ENCODE measurements around the gene NOL4L. TPM values are rescaled to one million over a fixed set of nuclear protein-coding genes. Genes with fewer than 3 reads are reported as not detected.
A peak's percentile ranks its signal among the peaks of the same experiment; 100 is the strongest.
"Not testable (repeated sequence)": the region's sequence is repeated elsewhere in the genome, so short reads cannot be mapped to it uniquely, and the experiment has no call there.

NOL4L gene
- total and polyA plus RNA-seq, 9 donors, result 10.4 to 20.0 (median 16.1) TPM

- WGBS (ENCODE audit: insufficient coverage), result no CpG with 5 or more reads among the region's 2 CpGs
- H3K4me1 ChIP-seq (ENCODE audit: control insufficient read depth, insufficient read depth, low read length), result no peaks in the 10 kb centered on the region
- H3K36me3 ChIP-seq (ENCODE audit: control insufficient read depth, insufficient read depth, low read length), result no peaks in the 10 kb centered on the region
These were observed 168.9 kb downstream of the NOL4L start for GRCh38 chr20:32416206-32416605.

DNA sequence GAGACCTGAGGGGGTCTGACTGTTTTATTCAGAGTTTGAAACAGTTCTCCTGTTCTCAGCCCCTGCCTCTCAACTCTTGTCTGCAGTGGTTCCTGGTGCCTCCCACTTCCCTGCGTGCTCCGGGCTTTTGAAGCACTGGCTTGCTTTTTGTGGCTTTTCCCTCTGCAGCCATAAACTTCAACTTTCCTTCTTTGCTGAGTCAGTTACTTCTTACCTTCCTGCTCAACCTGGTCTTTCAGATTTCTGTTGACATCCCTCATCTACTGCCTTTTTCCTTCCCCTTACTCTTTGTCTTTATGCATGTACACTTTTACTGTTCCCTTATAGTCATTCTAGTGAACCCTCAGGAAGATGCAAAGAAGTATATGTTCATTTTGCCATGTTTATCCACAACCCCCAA lies 169.6 kb downstream of the NOL4L start:
- no peaks in the 10 kb centered on the region for H3K36me3 ChIP-seq (ENCODE audit: control insufficient read depth, insufficient read depth, low read length)
- H3K27ac ChIP-seq (ENCODE audit: low read length), result no peak overlapping the region
- no peak overlapping the region for H3K4me3 ChIP-seq (ENCODE audit: low read length)
- H3K4me1 ChIP-seq (ENCODE audit: control insufficient read depth, insufficient read depth, low read length), result no peaks in the 10 kb centered on the region
- no peaks in the 10 kb centered on the region for H3K27me3 ChIP-seq (ENCODE audit: control insufficient read depth, insufficient read depth, low read length)
- 20% methylated on average over 2 of the region's 2 CpGs for WGBS (ENCODE audit: insufficient coverage)
- H3K9me3 ChIP-seq (replicated peaks; ENCODE audit: control insufficient read depth, low read depth, low read length), result no peaks in the 10 kb centered on the region
- no peak for DNase-seq

More at GRCh38 chr20:32416206-32416605, 168.9 kb downstream of the NOL4L start:
- Histone ChIP-seq H3K27ac (ENCODE audit: low read length) (no peak overlapping the region), H3K9me3 (replicated peaks; ENCODE audit: control insufficient read depth, low read depth, low read length) (no peaks in the 10 kb centered on the region), H3K27me3 (ENCODE audit: control insufficient read depth, insufficient read depth, low read length) (no peaks in the 10 kb centered on the region), H3K4me3 (ENCODE audit: low read length) (no peak overlapping the region)
- DNase-seq, result no peak

DNA sequence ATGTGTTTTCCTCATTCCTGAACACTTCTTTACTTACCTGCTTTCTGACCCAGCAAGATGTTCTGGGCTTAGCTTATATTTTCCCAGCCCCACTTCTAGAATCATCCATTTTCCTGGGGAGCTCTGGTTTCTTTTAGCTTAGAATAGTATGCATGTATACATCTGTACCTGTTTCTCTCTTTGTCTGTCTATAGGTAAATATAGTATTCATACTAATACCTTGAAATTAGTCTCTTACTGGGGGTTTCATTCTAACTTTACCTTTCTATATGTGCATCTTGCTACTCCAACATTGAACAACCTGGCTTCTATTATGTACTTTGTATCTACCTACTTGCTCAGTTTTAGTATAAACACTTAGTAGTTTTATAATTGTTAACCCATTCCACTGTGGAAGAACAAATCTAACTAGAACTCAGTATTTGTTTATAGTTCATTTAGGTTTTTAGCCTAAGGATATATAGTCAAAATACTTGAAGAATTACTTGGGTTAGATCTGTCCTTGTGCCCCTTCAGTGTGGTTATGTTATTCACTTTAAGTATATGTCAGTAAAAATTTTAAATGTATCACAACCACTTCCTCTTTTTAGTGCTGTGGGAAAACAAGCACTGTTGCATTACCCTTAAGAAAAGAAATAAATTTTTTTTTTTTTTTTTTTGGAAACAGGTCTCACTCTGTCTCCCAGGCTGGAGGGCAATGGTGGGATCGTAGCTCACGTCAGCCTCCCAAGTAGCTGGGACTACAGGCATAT lies 173.0 kb downstream of the NOL4L start:
- Histone ChIP-seq H3K4me1 (ENCODE audit: control insufficient read depth, insufficient read depth, low read length) (no peaks in the 10 kb centered on the region), H3K9me3 (replicated peaks; ENCODE audit: control insufficient read depth, low read depth, low read length) (no peaks in the 10 kb centered on the region), H3K36me3 (ENCODE audit: control insufficient read depth, insufficient read depth, low read length) (peaks cover 2% of the 10 kb centered on the region), H3K27ac (ENCODE audit: low read length) (no peak overlapping the region), H3K4me3 (ENCODE audit: low read length) (no peak overlapping the region), H3K27me3 (ENCODE audit: control insufficient read depth, insufficient read depth, low read length) (no peaks in the 10 kb centered on the region)
- no peak for DNase-seq
- 79% methylated on average over 2 of the region's 2 CpGs for WGBS (ENCODE audit: insufficient coverage)

DNA sequence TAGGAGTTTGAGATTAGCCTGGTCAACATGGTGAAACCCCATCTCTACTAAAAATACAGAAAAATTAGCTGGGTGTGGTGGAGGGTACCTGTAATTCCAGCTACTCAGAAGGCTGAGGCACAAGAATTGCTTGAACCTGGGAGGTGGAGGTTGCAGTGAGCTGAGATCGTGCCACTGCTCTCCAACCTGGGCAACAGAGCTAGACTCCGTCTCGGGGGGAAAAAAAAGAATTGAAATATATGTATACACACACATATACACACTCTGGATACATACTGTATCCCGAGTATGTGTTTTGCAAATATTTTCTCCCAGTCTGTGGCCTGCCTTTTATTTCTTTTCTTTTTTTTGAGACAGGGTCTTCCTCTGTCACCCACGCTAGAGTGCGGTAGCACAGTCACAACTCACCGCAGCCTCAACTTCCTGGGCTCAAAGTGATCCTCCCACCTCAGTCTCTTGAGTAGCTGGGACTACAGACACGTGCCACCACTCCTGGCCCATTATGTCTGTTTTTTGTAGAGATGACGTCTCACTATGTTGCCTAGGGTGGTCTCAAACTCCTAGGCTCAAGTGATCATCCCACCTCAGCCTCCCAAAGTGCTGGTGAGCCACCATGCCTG lies 177.9 kb downstream of the NOL4L start:
- not testable (repeated sequence) for H3K4me1 ChIP-seq (ENCODE audit: control insufficient read depth, insufficient read depth, low read length); H3K4me3 ChIP-seq (ENCODE audit: low read length); H3K36me3 ChIP-seq (ENCODE audit: control insufficient read depth, insufficient read depth, low read length); H3K27me3 ChIP-seq (ENCODE audit: control insufficient read depth, insufficient read depth, low read length); DNase-seq; H3K9me3 ChIP-seq (replicated peaks; ENCODE audit: control insufficient read depth, low read depth, low read length); H3K27ac ChIP-seq (ENCODE audit: low read length)
- 94% methylated on average over 4 of the region's 9 CpGs for WGBS (ENCODE audit: insufficient coverage)

DNA sequence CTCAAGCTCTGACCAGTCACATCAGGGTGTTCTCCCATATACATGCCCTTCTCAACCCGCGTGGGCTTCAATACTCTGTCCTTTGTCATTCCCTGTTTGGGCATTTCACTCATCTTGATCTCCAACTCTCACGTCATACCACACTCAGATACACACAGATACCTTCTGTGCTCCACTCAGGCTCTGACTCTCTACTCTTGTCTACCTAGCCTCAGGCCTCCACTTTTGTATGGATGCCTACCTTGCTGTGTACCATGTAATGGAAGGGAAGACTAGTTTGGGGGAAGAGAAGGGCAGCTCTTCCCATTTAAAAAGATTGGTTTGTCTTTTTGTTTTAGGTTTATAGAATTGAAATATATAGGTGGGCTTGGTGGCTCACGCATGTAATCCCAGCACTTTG lies 178.4 kb downstream of the NOL4L start:
- Histone ChIP-seq H3K9me3 (replicated peaks; ENCODE audit: control insufficient read depth, low read depth, low read length) (no peaks in the 10 kb centered on the region), H3K36me3 (ENCODE audit: control insufficient read depth, insufficient read depth, low read length) (peaks cover 7% of the 10 kb centered on the region), H3K4me1 (ENCODE audit: control insufficient read depth, insufficient read depth, low read length) (no peaks in the 10 kb centered on the region), H3K27ac (ENCODE audit: low read length) (no peak overlapping the region), H3K27me3 (ENCODE audit: control insufficient read depth, insufficient read depth, low read length) (no peaks in the 10 kb centered on the region), H3K4me3 (ENCODE audit: low read length) (no peak overlapping the region)
- 97% methylated on average over 3 of the region's 4 CpGs for WGBS (ENCODE audit: insufficient coverage)
- DNase-seq, result no peak

- whole genome bisulfite sequencing (ENCODE audit: insufficient coverage), result 100% methylated on average over 1 of the region's 2 CpGs
- no peaks in the 10 kb centered on the region for H3K4me1 ChIP-seq (ENCODE audit: control insufficient read depth, insufficient read depth, low read length)
- peaks cover 7% of the 10 kb centered on the region for H3K36me3 ChIP-seq (ENCODE audit: control insufficient read depth, insufficient read depth, low read length)
- no peaks in the 10 kb centered on the region for H3K9me3 ChIP-seq (replicated peaks; ENCODE audit: control insufficient read depth, low read depth, low read length)
- no peak overlapping the region for H3K27ac ChIP-seq (ENCODE audit: low read length)
- DNase-seq, result no peak
- H3K27me3 ChIP-seq (ENCODE audit: control insufficient read depth, insufficient read depth, low read length), result no peaks in the 10 kb centered on the region
- H3K4me3 ChIP-seq (ENCODE audit: low read length), result no peak overlapping the region
These were observed 181.1 kb downstream of the NOL4L start for GRCh38 chr20:32404017-32404416.

DNA sequence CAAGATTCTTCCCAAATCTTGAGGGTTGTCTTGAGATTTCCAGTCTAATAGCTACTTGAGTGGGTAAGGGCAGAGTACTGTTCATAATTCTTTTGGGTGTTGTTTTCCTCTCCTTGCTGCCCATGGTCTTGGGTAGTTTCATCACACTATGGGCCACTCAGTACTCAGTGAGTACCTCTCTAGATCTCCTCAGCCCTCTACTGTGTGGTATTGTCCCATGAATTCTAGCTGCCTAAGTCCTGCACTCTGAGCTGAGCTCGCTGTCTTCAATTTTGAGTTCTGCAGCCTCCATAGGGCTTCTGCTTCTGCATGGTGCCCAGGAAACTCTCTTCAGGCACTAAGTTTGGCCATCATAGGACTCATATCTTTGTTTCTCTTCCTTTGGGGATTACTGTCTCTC lies 184.7 kb downstream of the NOL4L start:
- 100% methylated on average over 1 of the region's 1 CpG for WGBS (ENCODE audit: insufficient coverage)
- DNase-seq, result no peak

DNA sequence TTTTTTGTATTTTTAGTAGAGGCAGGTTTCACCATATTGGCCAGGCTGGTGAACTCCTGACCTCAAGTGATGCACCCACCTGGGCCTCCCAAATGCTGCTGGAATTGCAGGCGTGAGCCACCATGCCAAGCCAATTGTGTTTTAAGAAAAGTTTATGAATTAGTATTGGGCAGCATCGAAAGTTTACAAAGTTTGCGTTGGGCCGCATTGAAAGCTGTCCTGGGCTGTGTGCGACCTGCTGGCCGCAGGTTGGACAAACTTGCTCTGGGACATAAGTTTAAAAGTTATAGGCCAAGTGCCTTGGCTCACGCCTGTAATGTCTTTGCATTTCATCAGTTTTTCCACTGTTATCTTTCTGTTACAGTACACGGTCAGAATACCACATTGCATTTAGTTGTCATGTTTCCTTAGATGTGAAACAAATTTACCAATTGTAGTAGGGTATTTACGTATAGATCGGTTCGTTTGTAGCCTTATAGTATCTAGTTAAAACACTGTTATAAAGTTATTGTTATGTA lies 187.5 kb downstream of the NOL4L start:
- H3K27ac ChIP-seq (ENCODE audit: low read length), result no peak overlapping the region
- H3K36me3 ChIP-seq (ENCODE audit: control insufficient read depth, insufficient read depth, low read length), result peaks cover 3% of the 10 kb centered on the region
- no peaks in the 10 kb centered on the region for H3K27me3 ChIP-seq (ENCODE audit: control insufficient read depth, insufficient read depth, low read length)
- H3K4me3 ChIP-seq (ENCODE audit: low read length), result no peak overlapping the region
- WGBS (ENCODE audit: insufficient coverage), result 98% methylated on average over 6 of the region's 11 CpGs
- peak; percentile 21 for DNase-seq
- H3K9me3 ChIP-seq (replicated peaks; ENCODE audit: control insufficient read depth, low read depth, low read length), result peaks cover 3% of the 10 kb centered on the region
- no peaks in the 10 kb centered on the region for H3K4me1 ChIP-seq (ENCODE audit: control insufficient read depth, insufficient read depth, low read length)

More for the DNA sequence above, 184.7 kb downstream of the NOL4L start:
- Histone ChIP-seq H3K27ac (ENCODE audit: low read length) (no peak overlapping the region), H3K4me1 (ENCODE audit: control insufficient read depth, insufficient read depth, low read length) (no peaks in the 10 kb centered on the region), H3K9me3 (replicated peaks; ENCODE audit: control insufficient read depth, low read depth, low read length) (no peaks in the 10 kb centered on the region), H3K36me3 (ENCODE audit: control insufficient read depth, insufficient read depth, low read length) (peaks cover 3% of the 10 kb centered on the region), H3K4me3 (ENCODE audit: low read length) (no peak overlapping the region), H3K27me3 (ENCODE audit: control insufficient read depth, insufficient read depth, low read length) (no peaks in the 10 kb centered on the region)

- DNase-seq, result no peak
- no peaks in the 10 kb centered on the region for H3K4me1 ChIP-seq (ENCODE audit: control insufficient read depth, insufficient read depth, low read length)
- whole genome bisulfite sequencing (ENCODE audit: insufficient coverage), result no CpG with 5 or more reads among the region's 3 CpGs
- H3K27ac ChIP-seq (ENCODE audit: low read length), result no peak overlapping the region
- peaks cover 3% of the 10 kb centered on the region for H3K36me3 ChIP-seq (ENCODE audit: control insufficient read depth, insufficient read depth, low read length)
- peaks cover 3% of the 10 kb centered on the region for H3K9me3 ChIP-seq (replicated peaks; ENCODE audit: control insufficient read depth, low read depth, low read length)
- no peaks in the 10 kb centered on the region for H3K27me3 ChIP-seq (ENCODE audit: control insufficient read depth, insufficient read depth, low read length)
- no peak overlapping the region for H3K4me3 ChIP-seq (ENCODE audit: low read length)
These were observed 188.4 kb downstream of the NOL4L start for GRCh38 chr20:32396646-32397160.

DNA sequence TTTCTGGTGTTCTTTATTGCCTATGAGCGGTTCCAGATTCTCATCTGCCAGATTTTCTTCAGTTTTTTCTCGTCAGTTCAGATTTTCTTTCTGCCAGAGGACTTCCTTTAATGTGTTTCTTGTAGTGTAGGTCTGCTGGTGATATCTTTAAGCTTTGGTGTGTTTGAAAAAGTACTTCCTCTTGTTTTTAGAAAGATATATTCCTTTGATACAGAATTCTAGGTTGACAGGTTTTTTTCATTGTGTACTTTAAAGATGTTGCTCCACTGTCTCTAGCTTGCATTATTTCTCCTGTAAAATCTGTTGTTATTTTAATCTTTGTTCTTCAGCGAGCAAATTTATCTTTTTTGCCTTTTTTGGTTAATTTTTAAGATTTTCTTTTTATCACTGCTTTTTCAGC lies 190.1 kb downstream of the NOL4L start:
- H3K9me3 ChIP-seq (replicated peaks; ENCODE audit: control insufficient read depth, low read depth, low read length), result peaks cover 3% of the 10 kb centered on the region
- H3K4me3 ChIP-seq (ENCODE audit: low read length), result no peak overlapping the region
- no peaks in the 10 kb centered on the region for H3K4me1 ChIP-seq (ENCODE audit: control insufficient read depth, insufficient read depth, low read length)
- H3K27ac ChIP-seq (ENCODE audit: low read length), result no peak overlapping the region
- no peaks in the 10 kb centered on the region for H3K27me3 ChIP-seq (ENCODE audit: control insufficient read depth, insufficient read depth, low read length)
- DNase-seq, result no peak
- no CpG with 5 or more reads among the region's 3 CpGs for WGBS (ENCODE audit: insufficient coverage)
- peaks cover 7% of the 10 kb centered on the region for H3K36me3 ChIP-seq (ENCODE audit: control insufficient read depth, insufficient read depth, low read length)
